ENCODE data around the gene ACBD6. TPM values are rescaled to one million over a fixed set of nuclear protein-coding genes. Genes with fewer than 3 reads are reported as not detected.

The ACBD6 gene
- total RNA-seq, 3 donors from 2014 or later: 42.6 to 50.1 (median 48.8) TPM

GRCh38 chr1:180524915-180525714 lies 22.7 kb upstream of the ACBD6 start:
- H3K27ac ChIP-seq: peak overlapping the region in 1 of 2 donors; percentile 59
- intact Hi-C loops (cut with DNase I; ENCODE audit: low total_unique reads): loop anchor here (1.0 kb wide), 1 partner anchor 24 kb away; no protein-coding TSS in a partner anchor
- TF ChIP-seq CTCF (IDR thresholded peaks at IDR 0.05): no peak
- no peak for TF ChIP-seq POLR2AphosphoS5 (IDR thresholded peaks at IDR 0.05)
- no peak for TF ChIP-seq POLR2A (IDR thresholded peaks at IDR 0.05)

GRCh38 chr1:180524160-180524914 lies 22.0 kb upstream of the ACBD6 start:
- no peak for DNase-seq (ENCODE audit: low spot score in 2 of 2)

More at GRCh38 chr1:180524915-180525714, 22.7 kb upstream of the ACBD6 start:
- Histone ChIP-seq H3K9me3 (no peaks in the 10 kb centered on the region), H3K36me3 (no peaks in the 10 kb centered on the region), H3K4me3 (no peak overlapping the region), H3K4me1 (no peaks in the 10 kb centered on the region), H3K27me3 (no peaks in the 10 kb centered on the region)
- DNase-seq (ENCODE audit: low spot score in 2 of 2): no peak

GRCh38 chr1:180522213-180522515 lies 19.8 kb upstream of the ACBD6 start:
- no peaks in the 10 kb centered on the region for H3K4me1 ChIP-seq
- no peaks in the 10 kb centered on the region for H3K9me3 ChIP-seq
- DNase-seq (ENCODE audit: low spot score in 2 of 2): peak in 1 of 2 donors; percentile 32
- TF ChIP-seq CTCF (IDR thresholded peaks at IDR 0.05): no peak
- no peak for TF ChIP-seq POLR2A (IDR thresholded peaks at IDR 0.05)
- no peak for TF ChIP-seq POLR2AphosphoS5 (IDR thresholded peaks at IDR 0.05)
- H3K27ac ChIP-seq: peak overlapping the region; percentile 45 to 55
- H3K36me3 ChIP-seq: no peaks in the 10 kb centered on the region
- H3K4me3 ChIP-seq: no peak overlapping the region
- intact Hi-C loops (cut with DNase I; ENCODE audit: low total_unique reads): no loop called here
- no peaks in the 10 kb centered on the region for H3K27me3 ChIP-seq

More at GRCh38 chr1:180524160-180524914, 22.0 kb upstream of the ACBD6 start:
- Histone ChIP-seq H3K36me3 (no peaks in the 10 kb centered on the region), H3K4me3 (no peak overlapping the region), H3K27ac (no peak overlapping the region), H3K4me1 (no peaks in the 10 kb centered on the region), H3K27me3 (no peaks in the 10 kb centered on the region), H3K9me3 (no peaks in the 10 kb centered on the region)
- TF ChIP-seq POLR2A (IDR thresholded peaks at IDR 0.05) (no peak), POLR2AphosphoS5 (IDR thresholded peaks at IDR 0.05) (no peak), CTCF (IDR thresholded peaks at IDR 0.05) (no peak)
- intact Hi-C loops (cut with DNase I; ENCODE audit: low total_unique reads): loop anchor here (1.0 kb wide), 1 partner anchor 25 kb away; no protein-coding TSS in a partner anchor

GRCh38 chr1:180521474-180522212 lies 19.3 kb upstream of the ACBD6 start:
- no peaks in the 10 kb centered on the region for H3K27me3 ChIP-seq
- peak overlapping the region; percentile 45 to 55 for H3K27ac ChIP-seq
- H3K4me1 ChIP-seq: no peaks in the 10 kb centered on the region
- H3K36me3 ChIP-seq: no peaks in the 10 kb centered on the region
- TF ChIP-seq POLR2AphosphoS5 (IDR thresholded peaks at IDR 0.05): no peak
- no peak for TF ChIP-seq CTCF (IDR thresholded peaks at IDR 0.05)
- TF ChIP-seq POLR2A (IDR thresholded peaks at IDR 0.05): no peak
- H3K9me3 ChIP-seq: no peaks in the 10 kb centered on the region
- intact Hi-C loops (cut with DNase I; ENCODE audit: low total_unique reads): no loop called here
- peak in 1 of 2 donors; percentile 37 for DNase-seq (ENCODE audit: low spot score in 2 of 2)
- no peak overlapping the region for H3K4me3 ChIP-seq

All from breast epithelium (tissue), 4 donors.